ENCODE results near the gene RNASEH2A.
"Not testable (repeated sequence)": the region's sequence is repeated elsewhere in the genome, so short reads cannot be mapped to it uniquely, and the experiment has no call there.

RNASEH2A gene

GRCh38 chr19:12804051-12804450, 2.3 kb upstream of the RNASEH2A start:
- no peaks in the 10 kb centered on the region for H4K20me1 ChIP-seq (ENCODE audit: insufficient read depth, low read length)
- no peaks in the 10 kb centered on the region for H3K9me3 ChIP-seq (ENCODE audit: insufficient read depth, low read length)
- H3K4me1 ChIP-seq (ENCODE audit: low read length): peaks cover 24% of the 10 kb centered on the region
- no peak overlapping the region for H3K9ac ChIP-seq (ENCODE audit: low read length)
- TF ChIP-seq EZH2phosphoT487 (IDR thresholded peaks at IDR 0.05; ENCODE audit: low read depth): no peak
- no peak for TF ChIP-seq CTCF (IDR thresholded peaks at IDR 0.05; ENCODE audit: low read depth, low read length)
- no peak overlapping the region for H3K4me3 ChIP-seq (ENCODE audit: low read length)
- peaks cover 32% of the 10 kb centered on the region for H3K79me2 ChIP-seq (ENCODE audit: low read length)
- H3K4me2 ChIP-seq (ENCODE audit: low read length): no peak overlapping the region
- H3K36me3 ChIP-seq (replicated peaks; ENCODE audit: low read depth, low read length): peaks cover 20% of the 10 kb centered on the region
- H3K27ac ChIP-seq (ENCODE audit: low read length): no peak overlapping the region
- H3K27me3 ChIP-seq (ENCODE audit: low read depth, low read length): no peaks in the 10 kb centered on the region
- H2AFZ ChIP-seq (ENCODE audit: low read depth, low read length): no peak overlapping the region

- Histone ChIP-seq H3K27me3 (ENCODE audit: low read depth, low read length) (no peaks in the 10 kb centered on the region), H3K79me2 (ENCODE audit: low read length) (no peaks in the 10 kb centered on the region), H3K36me3 (replicated peaks; ENCODE audit: low read depth, low read length) (peaks cover 21% of the 10 kb centered on the region), H3K9ac (ENCODE audit: low read length) (no peak overlapping the region), H3K9me3 (ENCODE audit: insufficient read depth, low read length) (no peaks in the 10 kb centered on the region), H4K20me1 (ENCODE audit: insufficient read depth, low read length) (no peaks in the 10 kb centered on the region), H3K4me3 (ENCODE audit: low read length) (no peak overlapping the region), H3K27ac (ENCODE audit: low read length) (no peak overlapping the region), H3K4me2 (ENCODE audit: low read length) (no peak overlapping the region), H3K4me1 (ENCODE audit: low read length) (peaks cover 10% of the 10 kb centered on the region), H2AFZ (ENCODE audit: low read depth, low read length) (no peak overlapping the region)
- TF ChIP-seq CTCF (IDR thresholded peaks at IDR 0.05; ENCODE audit: low read depth, low read length) (no peak), EZH2phosphoT487 (IDR thresholded peaks at IDR 0.05; ENCODE audit: low read depth) (no peak)
Observed at GRCh38 chr19:12815088-12815487, 8.7 kb downstream of the RNASEH2A start.

- not testable (repeated sequence) for H3K4me2 ChIP-seq (ENCODE audit: low read length); H3K27ac ChIP-seq (ENCODE audit: low read length); H3K4me3 ChIP-seq (ENCODE audit: low read length); H3K27me3 ChIP-seq (ENCODE audit: low read depth, low read length); H3K9ac ChIP-seq (ENCODE audit: low read length); H3K79me2 ChIP-seq (ENCODE audit: low read length); H4K20me1 ChIP-seq (ENCODE audit: insufficient read depth, low read length); H2AFZ ChIP-seq (ENCODE audit: low read depth, low read length); H3K9me3 ChIP-seq (ENCODE audit: insufficient read depth, low read length)
- Histone ChIP-seq H3K4me1 (ENCODE audit: low read length) (peaks cover 10% of the 10 kb centered on the region), H3K36me3 (replicated peaks; ENCODE audit: low read depth, low read length) (peaks cover 15% of the 10 kb centered on the region)
Observed at GRCh38 chr19:12817188-12817587, 10.8 kb downstream of the RNASEH2A start.

- not testable (repeated sequence) for H3K4me2 ChIP-seq (ENCODE audit: low read length); H3K27ac ChIP-seq (ENCODE audit: low read length); H3K4me3 ChIP-seq (ENCODE audit: low read length); H2AFZ ChIP-seq (ENCODE audit: low read depth, low read length); H3K9ac ChIP-seq (ENCODE audit: low read length); H3K9me3 ChIP-seq (ENCODE audit: insufficient read depth, low read length); H3K79me2 ChIP-seq (ENCODE audit: low read length); H3K27me3 ChIP-seq (ENCODE audit: low read depth, low read length); H4K20me1 ChIP-seq (ENCODE audit: insufficient read depth, low read length)
- Histone ChIP-seq H3K4me1 (ENCODE audit: low read length) (peaks cover 10% of the 10 kb centered on the region), H3K36me3 (replicated peaks; ENCODE audit: low read depth, low read length) (peaks cover 15% of the 10 kb centered on the region)
Observed at GRCh38 chr19:12817810-12818209, 11.4 kb downstream of the RNASEH2A start.

- no peaks in the 10 kb centered on the region for H3K9me3 ChIP-seq (ENCODE audit: insufficient read depth, low read length)
- peaks cover 10% of the 10 kb centered on the region for H3K4me1 ChIP-seq (ENCODE audit: low read length)
- H3K27ac ChIP-seq (ENCODE audit: low read length): no peak overlapping the region
- H2AFZ ChIP-seq (ENCODE audit: low read depth, low read length): no peak overlapping the region
- no peaks in the 10 kb centered on the region for H4K20me1 ChIP-seq (ENCODE audit: insufficient read depth, low read length)
- H3K36me3 ChIP-seq (replicated peaks; ENCODE audit: low read depth, low read length): no peaks in the 10 kb centered on the region
- TF ChIP-seq EZH2phosphoT487 (IDR thresholded peaks at IDR 0.05; ENCODE audit: low read depth) (no peak), CTCF (IDR thresholded peaks at IDR 0.05; ENCODE audit: low read depth, low read length) (no peak)
- H3K4me3 ChIP-seq (ENCODE audit: low read length): no peak overlapping the region
- H3K27me3 ChIP-seq (ENCODE audit: low read depth, low read length): no peaks in the 10 kb centered on the region
- no peak overlapping the region for H3K9ac ChIP-seq (ENCODE audit: low read length)
- H3K4me2 ChIP-seq (ENCODE audit: low read length): no peak overlapping the region
- no peaks in the 10 kb centered on the region for H3K79me2 ChIP-seq (ENCODE audit: low read length)
Observed at GRCh38 chr19:12821761-12822160, 15.4 kb downstream of the RNASEH2A start.

Data from OCI-LY3 (cell line).